ENCODE measurements around the gene FADS3. TPM values are rescaled to one million over a fixed set of nuclear protein-coding genes. Genes with fewer than 3 reads are reported as not detected.

Gene FADS3
- total RNA-seq, 1 donor from 2014 or later: 135 TPM

DNA sequence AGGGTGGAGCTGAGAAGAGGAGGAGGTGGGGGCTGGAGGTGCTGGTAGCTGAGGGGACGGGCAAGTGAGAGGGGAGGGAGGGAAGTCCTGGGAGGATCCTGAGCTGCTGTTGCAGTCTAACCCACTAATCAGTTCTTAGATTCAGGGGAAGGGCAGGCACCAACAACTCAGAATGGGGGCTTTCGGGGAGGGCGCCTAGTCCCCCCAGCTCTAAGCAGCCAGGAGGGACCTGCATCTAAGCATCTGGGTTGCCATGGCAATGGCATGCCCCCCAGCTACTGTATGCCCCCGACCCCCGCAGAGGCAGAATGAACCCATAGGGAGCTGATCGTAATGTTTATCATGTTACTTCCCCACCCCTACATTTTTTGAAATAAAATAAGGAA lies 24.4 kb downstream of the FADS3 start:
- Mint-ChIP-seq H3K4me3 (no peak overlapping the region), H3K27me3 (no peaks in the 10 kb centered on the region), H3K36me3 (ENCODE audit: low read depth) (no peaks in the 10 kb centered on the region), H3K9me3 (no peaks in the 10 kb centered on the region), H3K27ac (no peak overlapping the region), H3K4me1 (peaks cover 9% of the 10 kb centered on the region)
- TF ChIP-seq, protein P1, sequence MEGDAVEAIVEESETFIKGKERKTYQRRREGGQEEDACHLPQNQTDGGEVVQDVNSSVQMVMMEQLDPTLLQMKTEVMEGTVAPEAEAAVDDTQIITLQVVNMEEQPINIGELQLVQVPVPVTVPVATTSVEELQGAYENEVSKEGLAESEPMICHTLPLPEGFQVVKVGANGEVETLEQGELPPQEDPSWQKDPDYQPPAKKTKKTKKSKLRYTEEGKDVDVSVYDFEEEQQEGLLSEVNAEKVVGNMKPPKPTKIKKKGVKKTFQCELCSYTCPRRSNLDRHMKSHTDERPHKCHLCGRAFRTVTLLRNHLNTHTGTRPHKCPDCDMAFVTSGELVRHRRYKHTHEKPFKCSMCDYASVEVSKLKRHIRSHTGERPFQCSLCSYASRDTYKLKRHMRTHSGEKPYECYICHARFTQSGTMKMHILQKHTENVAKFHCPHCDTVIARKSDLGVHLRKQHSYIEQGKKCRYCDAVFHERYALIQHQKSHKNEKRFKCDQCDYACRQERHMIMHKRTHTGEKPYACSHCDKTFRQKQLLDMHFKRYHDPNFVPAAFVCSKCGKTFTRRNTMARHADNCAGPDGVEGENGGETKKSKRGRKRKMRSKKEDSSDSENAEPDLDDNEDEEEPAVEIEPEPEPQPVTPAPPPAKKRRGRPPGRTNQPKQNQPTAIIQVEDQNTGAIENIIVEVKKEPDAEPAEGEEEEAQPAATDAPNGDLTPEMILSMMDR (IDR thresholded peaks at IDR 0.05): no peak
- no peak for ATAC-seq (ENCODE audit: low read depth)
- CTCF ChIA-PET: interaction anchor here (1.1 to 1.7 kb wide), 3 partner anchors 81 to 241 kb away, joined by 5 to 7 read pairs (median 6); no protein-coding TSS in a partner anchor
- intact Hi-C loops (cut with micrococcal nuclease): no loop called here
- POLR2A ChIA-PET: no interaction called here
- no peak for DNase-seq

DNA sequence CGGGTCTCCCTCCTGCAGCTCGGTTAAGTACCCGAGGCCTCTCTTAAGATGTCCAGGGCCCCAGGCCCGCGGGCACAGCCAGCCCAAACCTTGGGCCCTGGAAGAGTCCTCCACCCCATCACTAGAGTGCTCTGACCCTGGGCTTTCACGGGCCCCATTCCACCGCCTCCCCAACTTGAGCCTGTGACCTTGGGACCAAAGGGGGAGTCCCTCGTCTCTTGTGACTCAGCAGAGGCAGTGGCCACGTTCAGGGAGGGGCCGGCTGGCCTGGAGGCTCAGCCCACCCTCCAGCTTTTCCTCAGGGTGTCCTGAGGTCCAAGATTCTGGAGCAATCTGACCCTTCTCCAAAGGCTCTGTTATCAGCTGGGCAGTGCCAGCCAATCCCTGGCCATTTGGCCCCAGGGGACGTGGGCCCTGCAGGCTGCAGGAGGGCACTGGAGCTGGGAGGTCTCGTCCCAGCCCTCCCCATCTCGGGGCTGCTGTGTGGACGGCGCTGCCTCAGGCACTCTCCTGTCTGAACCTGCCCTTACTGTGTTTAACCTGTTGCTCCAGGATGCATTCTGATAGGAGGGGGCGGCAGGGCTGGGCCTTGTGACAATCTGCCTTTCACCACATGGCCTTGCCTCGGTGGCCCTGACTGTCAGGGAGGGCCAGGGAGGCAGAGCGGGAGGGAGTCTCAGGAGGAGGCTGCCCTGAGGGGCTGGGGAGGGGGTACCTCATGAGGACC lies 25.0 kb downstream of the FADS3 start:
- CTCF ChIA-PET: interaction anchor here (1.1 to 1.7 kb wide), 3 partner anchors 81 to 241 kb away, joined by 5 to 7 read pairs (median 6); no protein-coding TSS in a partner anchor
- Mint-ChIP-seq H3K27me3 (no peaks in the 10 kb centered on the region), H3K9me3 (no peaks in the 10 kb centered on the region), H3K4me1 (peaks cover 7% of the 10 kb centered on the region), H3K36me3 (ENCODE audit: low read depth) (no peaks in the 10 kb centered on the region), H3K27ac (no peak overlapping the region), H3K4me3 (no peak overlapping the region)
- TF ChIP-seq, protein P1 (IDR thresholded peaks at IDR 0.05): no peak
- no peak for ATAC-seq (ENCODE audit: low read depth)
- no peak for DNase-seq
- POLR2A ChIA-PET: no interaction called here
- intact Hi-C loops (cut with micrococcal nuclease): no loop called here

DNA sequence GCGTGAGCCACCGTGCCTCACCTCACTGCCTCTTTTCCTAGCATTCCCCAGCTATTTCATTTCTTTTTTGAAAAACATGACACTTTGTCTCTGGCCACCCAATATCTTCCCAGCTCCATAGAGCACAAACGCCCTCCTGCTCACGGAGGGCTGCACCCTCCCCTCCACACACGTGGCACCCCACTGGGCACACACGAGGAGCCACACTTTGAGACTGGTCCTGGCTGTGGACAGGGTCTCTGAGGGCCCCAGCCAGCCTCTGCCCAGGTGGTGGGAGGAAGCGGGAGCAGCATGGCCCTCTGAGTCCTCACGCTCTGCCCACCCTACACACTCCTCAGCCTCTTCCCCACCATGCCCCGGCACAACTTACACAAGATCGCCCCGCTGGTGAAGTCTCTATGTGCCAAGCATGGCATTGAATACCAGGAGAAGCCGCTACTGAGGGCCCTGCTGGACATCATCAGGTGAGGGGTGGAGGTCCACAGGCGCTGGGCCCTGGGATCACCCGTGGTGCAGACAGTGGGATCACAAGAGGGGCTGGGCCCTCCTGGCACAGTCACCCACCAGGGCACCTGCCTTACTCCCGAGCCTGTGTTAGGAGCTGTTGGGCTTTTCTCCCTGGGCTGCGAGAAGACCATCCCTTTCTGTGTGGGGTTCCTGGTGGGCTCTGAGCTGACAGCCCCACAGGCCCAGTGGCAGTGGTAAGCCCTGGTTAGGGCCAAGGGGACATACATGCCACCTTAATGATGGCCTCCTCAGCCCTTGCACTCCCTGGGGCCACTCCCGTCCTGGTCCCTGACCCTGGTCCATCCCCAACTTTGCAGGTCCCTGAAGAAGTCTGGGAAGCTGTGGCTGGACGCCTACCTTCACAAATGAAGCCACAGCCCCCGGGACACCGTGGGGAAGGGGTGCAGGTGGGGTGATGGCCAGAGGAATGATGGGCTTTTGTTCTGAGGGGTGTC lies 26.2 kb downstream of the FADS3 start:
- H3K36me3 Mint-ChIP-seq (ENCODE audit: low read depth): peaks cover 2% of the 10 kb centered on the region
- no peaks in the 10 kb centered on the region for H3K27me3 Mint-ChIP-seq
- no peaks in the 10 kb centered on the region for H3K4me1 Mint-ChIP-seq
- ATAC-seq (ENCODE audit: low read depth) (no peak), DNase-seq (no peak)
- intact Hi-C loops (cut with micrococcal nuclease): no loop called here
- H3K9me3 Mint-ChIP-seq: no peaks in the 10 kb centered on the region
- ChIA-PET POLR2A (no interaction called here), CTCF (no interaction called here)
- TF ChIP-seq, protein P1 (IDR thresholded peaks at IDR 0.05): no peak
- H3K27ac Mint-ChIP-seq: no peak overlapping the region
- H3K4me3 Mint-ChIP-seq: no peak overlapping the region

DNA sequence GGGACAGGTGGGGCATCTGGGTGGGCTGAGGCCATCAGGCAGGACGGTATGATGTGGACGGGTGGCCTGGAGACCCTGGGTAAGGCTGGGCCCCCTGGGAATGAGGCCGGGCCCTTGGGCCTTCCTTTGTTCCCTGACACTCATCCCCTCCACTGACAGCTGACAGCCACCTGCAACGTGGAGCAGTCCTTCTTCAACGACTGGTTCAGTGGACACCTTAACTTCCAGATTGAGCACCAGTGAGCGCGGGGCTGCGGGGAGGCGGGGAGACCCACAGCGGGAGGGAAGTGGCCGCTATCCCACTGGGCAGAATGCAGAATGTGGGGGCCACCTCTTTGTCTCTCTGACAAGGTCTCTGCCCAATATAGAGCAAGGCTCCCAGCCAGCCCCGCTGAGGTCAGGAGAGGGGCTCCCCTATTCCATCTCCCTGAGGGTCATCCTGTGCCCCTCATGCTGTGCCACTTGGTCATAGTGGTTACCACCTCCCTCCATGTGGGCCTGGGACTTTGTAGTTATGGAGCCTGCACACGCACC lies 27.7 kb downstream of the FADS3 start:
- intact Hi-C loops (cut with micrococcal nuclease): no loop called here
- POLR2A ChIA-PET: no interaction called here
- Mint-ChIP-seq H3K27me3 (no peaks in the 10 kb centered on the region), H3K4me1 (no peaks in the 10 kb centered on the region), H3K27ac (no peak overlapping the region), H3K4me3 (no peak overlapping the region), H3K36me3 (ENCODE audit: low read depth) (peaks cover 6% of the 10 kb centered on the region), H3K9me3 (no peaks in the 10 kb centered on the region)
- no peak for ATAC-seq (ENCODE audit: low read depth)
- CTCF ChIA-PET: no interaction called here
- TF ChIP-seq, protein P1 (IDR thresholded peaks at IDR 0.05): no peak
- no peak for DNase-seq

Data from activated B cell treated with CpG ODN at 0.5 μM for 24 hours (primary cell).